ENCODE data around the gene FNIP1. TPM values are rescaled to one million over a fixed set of nuclear protein-coding genes. Genes with fewer than 3 reads are reported as not detected.
"Not testable (repeated sequence)": the region's sequence is repeated elsewhere in the genome, so short reads cannot be mapped to it uniquely, and the experiment has no call there.

Gene FNIP1
- total RNA-seq, 1 donor, result 77.5 TPM

- peaks cover 40% of the 10 kb centered on the region for H3K4me1 ChIP-seq (ENCODE audit: insufficient read depth, low read length)
- H3K4me3 ChIP-seq (ENCODE audit: low read length), result peak overlapping the region; percentile 96
- no peaks in the 10 kb centered on the region for H3K27me3 ChIP-seq (ENCODE audit: insufficient read depth, low read length)
- H3K9me3 ChIP-seq (ENCODE audit: low read depth, low read length), result no peaks in the 10 kb centered on the region
Observed at GRCh38 chr5:131795228-131795627, 1.6 kb downstream of the FNIP1 start.

DNA sequence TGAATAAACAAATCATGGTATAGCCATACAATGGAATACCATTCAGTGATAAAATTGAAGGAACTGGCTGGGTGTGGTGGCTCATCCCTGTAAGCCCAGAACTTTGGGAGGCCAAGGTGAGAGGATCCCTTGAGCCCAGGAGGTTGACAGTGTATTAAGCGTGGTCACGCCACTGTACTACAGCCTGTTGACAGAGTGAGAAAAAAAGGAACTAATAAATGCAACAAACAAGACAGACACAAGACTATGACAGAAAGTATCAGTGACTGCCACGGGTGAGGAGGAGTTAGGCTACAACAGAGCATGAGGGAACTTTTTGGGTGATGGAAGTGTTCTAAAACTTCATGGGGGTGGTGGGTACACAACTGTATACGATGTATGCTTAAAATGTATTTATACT lies 2.2 kb downstream of the FNIP1 start:
- Histone ChIP-seq H3K4me1 (ENCODE audit: insufficient read depth, low read length) (peaks cover 40% of the 10 kb centered on the region), H3K4me3 (ENCODE audit: low read length) (no peak overlapping the region), H3K9me3 (ENCODE audit: low read depth, low read length) (no peaks in the 10 kb centered on the region), H3K27me3 (ENCODE audit: insufficient read depth, low read length) (no peaks in the 10 kb centered on the region)

- Histone ChIP-seq H3K4me3 (ENCODE audit: low read length) (no peak overlapping the region), H3K9me3 (ENCODE audit: low read depth, low read length) (no peaks in the 10 kb centered on the region), H3K4me1 (ENCODE audit: insufficient read depth, low read length) (peaks cover 38% of the 10 kb centered on the region), H3K27me3 (ENCODE audit: insufficient read depth, low read length) (no peaks in the 10 kb centered on the region)
Observed at GRCh38 chr5:131792896-131793295, 3.9 kb downstream of the FNIP1 start.

GRCh38 chr5:131791866-131792265 lies 5.0 kb downstream of the FNIP1 start:
- no peaks in the 10 kb centered on the region for H3K9me3 ChIP-seq (ENCODE audit: low read depth, low read length)
- peaks cover 35% of the 10 kb centered on the region for H3K4me1 ChIP-seq (ENCODE audit: insufficient read depth, low read length)
- no peak overlapping the region for H3K4me3 ChIP-seq (ENCODE audit: low read length)
- no peaks in the 10 kb centered on the region for H3K27me3 ChIP-seq (ENCODE audit: insufficient read depth, low read length)

GRCh38 chr5:131790550-131790949 lies 6.3 kb downstream of the FNIP1 start:
- Histone ChIP-seq H3K27me3 (ENCODE audit: insufficient read depth, low read length) (no peaks in the 10 kb centered on the region), H3K9me3 (ENCODE audit: low read depth, low read length) (no peaks in the 10 kb centered on the region), H3K4me1 (ENCODE audit: insufficient read depth, low read length) (peaks cover 30% of the 10 kb centered on the region), H3K4me3 (ENCODE audit: low read length) (no peak overlapping the region)

DNA sequence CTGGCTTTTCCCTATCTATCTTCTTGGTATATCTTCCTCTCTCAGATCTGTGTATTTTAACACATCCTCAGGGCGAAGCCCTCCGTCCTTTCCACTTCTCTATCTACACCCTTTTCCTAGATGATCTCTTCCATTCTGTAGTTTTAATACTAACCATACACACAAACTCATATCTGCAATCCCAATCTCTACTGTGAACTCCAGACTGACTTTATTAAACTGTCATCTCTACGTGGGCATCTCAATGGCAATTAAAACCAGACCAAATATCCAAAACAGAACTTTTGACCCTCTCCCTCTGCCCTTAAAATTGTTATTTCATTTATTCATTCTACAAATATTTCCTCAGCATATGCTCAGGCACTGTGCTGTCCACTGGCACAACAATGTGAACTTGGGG lies 7.1 kb downstream of the FNIP1 start:
- Histone ChIP-seq H3K4me1 (ENCODE audit: insufficient read depth, low read length) (peaks cover 22% of the 10 kb centered on the region), H3K4me3 (ENCODE audit: low read length) (no peak overlapping the region), H3K9me3 (ENCODE audit: low read depth, low read length) (no peaks in the 10 kb centered on the region), H3K27me3 (ENCODE audit: insufficient read depth, low read length) (no peaks in the 10 kb centered on the region)

GRCh38 chr5:131787736-131788135 lies 9.1 kb downstream of the FNIP1 start:
- H3K4me3 ChIP-seq (ENCODE audit: low read length), result no peak overlapping the region

GRCh38 chr5:131786900-131787692 lies 9.7 kb downstream of the FNIP1 start:
- Histone ChIP-seq H3K9me3 (ENCODE audit: low read depth, low read length) (no peaks in the 10 kb centered on the region), H3K4me3 (ENCODE audit: low read length) (no peak overlapping the region), H3K27me3 (ENCODE audit: insufficient read depth, low read length) (no peaks in the 10 kb centered on the region)

More at GRCh38 chr5:131787736-131788135, 9.1 kb downstream of the FNIP1 start:
- peaks cover 5% of the 10 kb centered on the region for H3K4me1 ChIP-seq (ENCODE audit: insufficient read depth, low read length)
- no peaks in the 10 kb centered on the region for H3K27me3 ChIP-seq (ENCODE audit: insufficient read depth, low read length)
- H3K9me3 ChIP-seq (ENCODE audit: low read depth, low read length), result no peaks in the 10 kb centered on the region

GRCh38 chr5:131786036-131786435 lies 10.8 kb downstream of the FNIP1 start:
- H3K27me3 ChIP-seq (ENCODE audit: insufficient read depth, low read length), result no peaks in the 10 kb centered on the region
- H3K9me3 ChIP-seq (ENCODE audit: low read depth, low read length), result no peaks in the 10 kb centered on the region
- no peak overlapping the region for H3K4me3 ChIP-seq (ENCODE audit: low read length)
- peaks cover 11% of the 10 kb centered on the region for H3K4me1 ChIP-seq (ENCODE audit: insufficient read depth, low read length)

More at GRCh38 chr5:131786900-131787692, 9.7 kb downstream of the FNIP1 start:
- peaks cover 5% of the 10 kb centered on the region for H3K4me1 ChIP-seq (ENCODE audit: insufficient read depth, low read length)

GRCh38 chr5:131783874-131784273 lies 12.9 kb downstream of the FNIP1 start:
- Histone ChIP-seq H3K4me1 (ENCODE audit: insufficient read depth, low read length) (peaks cover 11% of the 10 kb centered on the region), H3K9me3 (ENCODE audit: low read depth, low read length) (no peaks in the 10 kb centered on the region)

GRCh38 chr5:131783357-131783756 lies 13.5 kb downstream of the FNIP1 start:
- H3K27me3 ChIP-seq (ENCODE audit: insufficient read depth, low read length), result no peaks in the 10 kb centered on the region
- H3K4me1 ChIP-seq (ENCODE audit: insufficient read depth, low read length), result peaks cover 11% of the 10 kb centered on the region
- no peaks in the 10 kb centered on the region for H3K9me3 ChIP-seq (ENCODE audit: low read depth, low read length)
- no peak overlapping the region for H3K4me3 ChIP-seq (ENCODE audit: low read length)

More at GRCh38 chr5:131783874-131784273, 12.9 kb downstream of the FNIP1 start:
- Histone ChIP-seq H3K27me3 (ENCODE audit: insufficient read depth, low read length) (no peaks in the 10 kb centered on the region), H3K4me3 (ENCODE audit: low read length) (no peak overlapping the region)

GRCh38 chr5:131782717-131783116 lies 14.1 kb downstream of the FNIP1 start:
- Histone ChIP-seq H3K4me3 (ENCODE audit: low read length) (no peak overlapping the region), H3K9me3 (ENCODE audit: low read depth, low read length) (no peaks in the 10 kb centered on the region), H3K4me1 (ENCODE audit: insufficient read depth, low read length) (peaks cover 13% of the 10 kb centered on the region), H3K27me3 (ENCODE audit: insufficient read depth, low read length) (no peaks in the 10 kb centered on the region)

- not testable (repeated sequence) for H3K9me3 ChIP-seq (ENCODE audit: low read depth, low read length); H3K4me3 ChIP-seq (ENCODE audit: low read length)
Observed at GRCh38 chr5:131778141-131778540, 18.7 kb downstream of the FNIP1 start.

GRCh38 chr5:131776450-131776849 lies 20.4 kb downstream of the FNIP1 start:
- no peaks in the 10 kb centered on the region for H3K27me3 ChIP-seq (ENCODE audit: insufficient read depth, low read length)
- H3K9me3 ChIP-seq (ENCODE audit: low read depth, low read length), result no peaks in the 10 kb centered on the region
- H3K4me1 ChIP-seq (ENCODE audit: insufficient read depth, low read length), result peaks cover 7% of the 10 kb centered on the region
- no peak overlapping the region for H3K4me3 ChIP-seq (ENCODE audit: low read length)

More at GRCh38 chr5:131778141-131778540, 18.7 kb downstream of the FNIP1 start:
- not testable (repeated sequence) for H3K4me1 ChIP-seq (ENCODE audit: insufficient read depth, low read length); H3K27me3 ChIP-seq (ENCODE audit: insufficient read depth, low read length)

DNA sequence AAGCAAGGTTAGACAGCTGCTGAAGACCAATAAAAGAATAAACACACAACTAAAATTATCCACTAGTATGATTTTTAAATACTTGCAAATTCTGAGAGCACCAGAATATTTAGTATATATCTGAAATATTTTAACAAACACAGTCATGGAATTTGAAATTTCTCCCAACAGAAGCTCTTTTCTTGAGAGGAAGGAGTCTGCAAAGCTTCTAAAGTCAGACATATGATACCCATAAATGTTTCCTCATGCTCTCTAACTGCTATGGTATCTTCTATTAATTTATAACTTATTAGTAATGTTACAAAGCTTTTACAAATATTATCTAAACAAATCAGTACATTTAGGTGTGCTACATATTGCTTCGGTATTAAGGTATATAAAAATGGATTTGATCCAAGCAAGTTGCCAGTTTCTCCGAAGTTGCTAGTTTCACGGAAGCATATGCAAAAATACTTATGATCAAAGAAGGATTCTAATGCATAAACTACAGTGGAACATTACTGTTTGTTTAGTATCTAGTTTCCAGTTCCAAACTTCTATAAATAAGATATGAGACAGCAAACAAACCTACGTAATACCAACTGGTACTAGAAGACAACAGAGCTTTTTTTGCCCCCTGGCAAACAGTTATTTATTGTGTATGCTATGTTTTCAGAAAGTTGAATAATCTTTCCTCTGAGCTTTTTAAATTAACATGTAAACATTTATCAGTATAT lies 22.0 kb downstream of the FNIP1 start:
- H3K9me3 ChIP-seq (ENCODE audit: low read depth, low read length), result no peaks in the 10 kb centered on the region
- no peak overlapping the region for H3K4me3 ChIP-seq (ENCODE audit: low read length)
- no peaks in the 10 kb centered on the region for H3K27me3 ChIP-seq (ENCODE audit: insufficient read depth, low read length)
- peaks cover 13% of the 10 kb centered on the region for H3K4me1 ChIP-seq (ENCODE audit: insufficient read depth, low read length)
